HG03064 (cell line): ENCODE results near the gene CTXN1.

Source experiments
- ATAC-seq: cut with Tn5 transposase; IDR thresholded peaks from one replicate; pipeline ENCODE4 v1.9.1; 2021; ENCODE audit warnings: low read depth; ENCODE audit not compliant: unreplicated experiment

Gene CTXN1

GRCh38 chr19:7915250-7916102 lies 10.5 kb downstream of the CTXN1 start:
- no peak for ATAC-seq

DNA sequence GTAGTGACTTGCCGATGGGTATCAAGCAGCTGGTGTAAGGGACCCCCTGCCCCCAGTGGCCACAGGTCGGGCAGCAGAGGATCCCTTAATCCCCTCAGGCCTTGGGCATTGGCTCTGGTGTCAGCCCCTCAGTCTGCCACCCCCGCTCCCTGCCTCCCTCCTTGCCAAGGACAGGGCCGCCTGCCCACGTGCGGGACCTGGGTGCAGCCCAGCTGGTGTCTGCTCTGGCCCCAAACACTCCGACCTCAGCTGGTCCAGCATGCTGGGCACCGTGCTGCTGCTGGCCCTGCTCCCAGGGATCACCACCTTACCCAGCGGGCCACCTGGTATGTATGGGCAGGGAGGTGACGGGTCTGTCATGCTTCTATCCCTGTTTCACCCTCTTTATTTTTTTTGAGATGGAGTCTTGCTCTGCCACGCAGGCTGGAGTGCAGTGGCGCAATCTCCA lies 11.3 kb downstream of the CTXN1 start, which contains the start of gene TGFBR3L:
Gene TGFBR3L, plus strand, starts transcription at position 233 of the 448 bp plus-strand sequence.
- no peak for ATAC-seq

GRCh38 chr19:7914099-7914498 lies 11.8 kb downstream of the CTXN1 start:
- no peak for ATAC-seq

- ATAC-seq: no peak
Measured at GRCh38 chr19:7913652-7914051, 12.3 kb downstream of the CTXN1 start.

- ATAC-seq: no peak
Measured at GRCh38 chr19:7912697-7913564, 13.0 kb downstream of the CTXN1 start.

GRCh38 chr19:7912144-7912696 lies 13.7 kb downstream of the CTXN1 start:
- no peak for ATAC-seq

DNA sequence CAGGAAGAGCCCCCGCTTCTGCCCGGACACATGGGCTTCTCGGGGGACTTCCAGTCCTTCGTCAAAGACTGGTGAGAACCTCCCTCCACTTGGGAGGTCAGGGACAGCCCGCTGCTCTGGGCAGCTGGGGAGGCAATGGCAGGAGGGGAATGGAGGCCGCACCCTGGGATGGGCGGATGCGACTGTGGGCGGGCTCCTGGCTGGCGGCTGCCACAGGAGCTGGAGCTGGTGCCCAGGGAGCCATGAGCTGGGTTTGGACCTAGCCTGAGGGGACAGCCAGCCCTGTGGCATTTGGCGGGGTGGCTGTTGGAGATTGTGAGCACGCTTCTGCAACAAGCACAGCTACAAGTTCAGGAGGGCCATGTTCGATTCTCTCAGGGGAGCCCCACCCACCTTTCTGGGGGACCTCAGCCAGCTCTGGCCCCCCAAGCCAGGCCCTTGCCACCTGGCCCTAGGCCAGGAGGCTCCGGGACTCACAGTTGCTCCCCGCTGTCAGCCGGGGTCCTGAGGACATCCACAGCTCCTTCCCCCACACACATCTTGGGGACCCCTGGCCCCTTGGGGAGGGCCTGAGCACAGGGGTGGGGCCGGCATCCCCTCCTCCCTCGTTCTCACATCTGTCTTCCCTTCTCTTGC lies 14.3 kb downstream of the CTXN1 start:
- ATAC-seq: no peak

DNA sequence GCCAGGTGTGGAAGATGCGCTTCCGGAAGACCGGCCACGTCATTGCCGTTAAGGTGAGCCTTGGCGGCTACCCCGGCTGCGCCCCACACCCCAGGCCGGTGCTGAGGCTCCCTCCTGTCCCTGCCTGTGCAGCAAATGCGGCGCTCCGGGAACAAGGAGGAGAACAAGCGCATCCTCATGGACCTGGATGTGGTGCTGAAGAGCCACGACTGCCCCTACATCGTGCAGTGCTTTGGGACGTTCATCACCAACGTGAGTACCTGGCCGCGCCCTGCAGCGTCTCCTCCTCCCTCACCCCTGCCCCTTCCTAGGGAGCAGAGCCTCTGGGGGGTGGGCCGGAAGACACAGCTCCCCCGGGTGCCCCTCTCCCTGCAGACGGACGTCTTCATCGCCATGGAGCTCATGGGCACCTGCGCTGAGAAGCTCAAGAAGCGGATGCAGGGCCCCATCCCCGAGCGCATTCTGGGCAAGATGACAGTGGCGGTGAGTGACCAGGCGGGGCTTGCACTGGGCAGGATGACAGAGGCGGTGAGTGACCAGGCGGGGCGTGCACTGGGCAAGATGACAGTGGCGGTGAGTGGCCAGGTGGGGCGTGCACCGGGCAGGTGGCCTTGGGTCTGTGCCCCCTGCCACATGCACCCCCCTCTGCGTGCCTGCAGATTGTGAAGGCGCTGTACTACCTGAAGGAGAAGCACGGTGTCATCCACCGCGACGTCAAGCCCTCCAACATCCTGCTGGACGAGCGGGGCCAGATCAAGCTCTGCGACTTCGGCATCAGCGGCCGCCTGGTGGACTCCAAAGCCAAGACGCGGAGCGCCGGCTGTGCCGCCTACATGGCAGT lies 15.4 kb downstream of the CTXN1 start:
- no peak for ATAC-seq

- no peak for ATAC-seq
Measured at GRCh38 chr19:7909471-7910067, 16.4 kb downstream of the CTXN1 start.

- ATAC-seq: no peak
Measured at GRCh38 chr19:7908742-7909461, 17.0 kb downstream of the CTXN1 start.

GRCh38 chr19:7908078-7908699 lies 17.7 kb downstream of the CTXN1 start:
- no peak for ATAC-seq

DNA sequence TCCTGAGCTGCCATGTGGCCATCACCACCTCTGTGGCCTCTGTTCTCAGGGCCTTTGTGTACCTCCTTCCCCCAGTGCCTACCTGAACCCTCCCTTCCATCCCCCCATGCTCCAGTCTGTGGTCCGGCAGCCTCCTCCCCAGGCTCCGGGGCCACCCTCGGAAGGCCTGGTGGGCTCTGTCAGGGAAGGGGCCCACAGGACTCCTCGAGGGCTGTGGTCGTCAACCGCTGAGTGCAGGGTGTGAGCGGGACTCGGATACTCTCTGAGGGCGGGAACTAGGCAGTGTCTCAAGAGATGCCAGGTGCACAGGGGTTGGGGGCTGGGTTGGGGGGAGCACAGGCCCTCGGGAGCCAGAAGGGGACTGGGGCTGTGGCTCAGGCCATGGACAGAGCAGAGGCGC lies 18.4 kb downstream of the CTXN1 start:
- ATAC-seq: no peak

DNA sequence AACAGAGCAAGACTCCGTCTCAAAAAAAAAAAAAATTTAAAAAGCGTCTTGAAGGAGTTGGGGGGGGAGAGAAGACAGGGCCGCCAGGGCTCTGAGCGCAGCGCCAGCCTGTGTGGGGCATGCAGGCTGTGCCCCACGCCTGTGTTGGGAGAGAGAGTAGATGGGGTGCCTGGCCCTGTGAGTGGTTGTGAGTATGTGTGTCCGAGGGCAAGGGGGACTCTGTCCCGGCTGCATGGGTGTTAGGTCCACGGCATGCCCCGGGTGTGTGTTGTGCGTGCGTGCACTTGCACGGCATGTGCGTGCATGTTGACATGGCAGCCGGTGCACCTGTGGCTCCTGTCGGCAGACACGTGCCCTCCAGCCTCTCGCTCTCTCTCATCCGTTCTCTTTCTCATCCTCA lies 18.8 kb downstream of the CTXN1 start:
- ATAC-seq: no peak

DNA sequence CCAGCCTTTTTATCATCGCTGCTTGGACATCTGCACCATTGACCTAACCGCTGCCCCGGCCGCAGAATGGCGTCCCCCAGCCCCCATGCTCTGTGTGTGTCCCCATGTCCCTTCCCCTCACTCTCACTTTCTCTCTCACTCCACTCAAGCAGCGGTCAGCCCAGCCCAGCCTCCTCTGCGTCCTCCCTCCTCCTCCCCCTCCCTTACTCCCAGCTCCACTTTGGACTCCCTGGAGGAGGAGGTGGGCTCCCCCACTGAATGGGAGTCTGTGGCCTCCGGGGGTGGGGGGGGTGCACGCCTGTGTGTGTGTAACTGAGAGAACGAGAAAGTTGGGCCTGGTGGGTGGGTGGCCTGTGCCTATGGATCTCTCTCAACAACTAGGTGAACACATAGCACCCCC lies 20.1 kb downstream of the CTXN1 start:
- no peak for ATAC-seq

DNA sequence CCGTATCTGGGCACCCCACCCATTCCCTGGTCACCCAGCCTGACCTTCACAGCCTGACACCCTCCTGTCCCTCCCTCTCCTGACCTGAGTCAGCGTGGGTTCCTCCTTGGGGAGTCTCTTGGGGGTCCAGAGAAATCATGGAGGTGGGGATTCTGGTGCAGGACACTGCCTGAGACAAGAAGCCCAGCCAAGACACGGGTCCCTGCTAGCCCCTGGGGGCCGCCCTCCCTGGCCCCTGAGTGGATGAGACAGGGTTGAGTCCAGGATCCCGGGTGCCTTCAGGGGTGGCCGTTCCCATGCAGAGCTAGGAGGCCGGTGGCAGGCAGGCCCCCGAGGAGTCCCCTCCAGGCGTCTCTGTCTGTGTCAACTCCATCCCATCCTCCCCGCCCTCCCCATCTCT lies 20.7 kb downstream of the CTXN1 start:
- ATAC-seq: no peak

- ATAC-seq: peak; percentile 25
Measured at GRCh38 chr19:7904074-7905020, 21.6 kb downstream of the CTXN1 start.
